T-cell (primary cell): ENCODE data around the gene USF2. TPM values are rescaled to one million over a fixed set of nuclear protein-coding genes. Genes with fewer than 3 reads are reported as not detected.
"Not testable (repeated sequence)": the region's sequence is repeated elsewhere in the genome, so short reads cannot be mapped to it uniquely, and the experiment has no call there.

Source experiments
- ATAC-seq, 4 experiments: fragments of 200-7000 bp in 3 of 4; fragments of 150-1000 bp in 1 of 4; cut with Tn5 transposase; replicated peaks in 1 of 4; 1 replicate in 3 of 4; 2 replicates in 1 of 4; pipeline ENCODE4 v1.10.0; 2021; ENCODE audit warnings: moderate library complexity in 3 of 4, mild to moderate bottlenecking in 2 of 4, moderate number of reproducible peaks in 1 of 4
- CTCF ChIA-PET, 2 donors: fragments of 300-600 bp; sonication (Branson Sonifier 250); formaldehyde crosslinking; loops; one replicate each; lab custom pipeline; 2022; ENCODE audit warnings: antibody characterized with exemption in 2 of 2; lab: Charles Lee
- POLR2A ChIA-PET, 2 donors: fragments of 300-600 bp; sonication (Branson Sonifier 250); formaldehyde crosslinking; loops; one replicate each; lab custom pipeline; 2022; ENCODE audit warnings: antibody characterized with exemption in 2 of 2; lab: Charles Lee
- DNase-seq, 35 experiments: peaks; one replicate each; pipeline versions ENCODE4 v3.0.0 to v3.0.0-alpha.2; 2013 to 2023
- H3K27ac ChIP-seq: one replicate; pipeline ENCODE4 v1.5.1; 2013; ENCODE audit warnings: low read length
- H3K27me3 ChIP-seq, 2 experiments: replicated peaks in 1 of 2; 1 replicate in 1 of 2; 2 replicates in 1 of 2; pipeline versions ENCODE4 v1.6.1 to v1.7.0; 2013; ENCODE audit warnings: low read length in 1 of 2, mixed read lengths in 1 of 2; ENCODE audit not compliant: control insufficient read depth in 2 of 2, insufficient read depth in 2 of 2; ENCODE audit errors: extremely low read depth in 1 of 2
- H3K36me3 ChIP-seq, 2 donors: 1 replicate in 1 of 2; 2 replicates in 1 of 2; pipeline versions ENCODE4 v1.6.1 to v1.7.0; 2013; ENCODE audit warnings: low read length in 1 of 2; ENCODE audit not compliant: control insufficient read depth in 2 of 2, insufficient read depth in 1 of 2; ENCODE audit errors: extremely low read depth in 1 of 2
- H3K4me1 ChIP-seq, 2 experiments: 1 replicate in 1 of 2; 2 replicates in 1 of 2; pipeline versions ENCODE4 v1.6.1 to v1.7.0; 2013; ENCODE audit warnings: low read length in 2 of 2, mixed read lengths in 1 of 2; ENCODE audit not compliant: insufficient read depth in 2 of 2, control insufficient read depth in 1 of 2; ENCODE audit errors: extremely low read depth in 1 of 2
- H3K4me3 ChIP-seq, 2 donors: 1 replicate in 1 of 2; 2 replicates in 1 of 2; pipeline versions ENCODE4 v1.5.1 to v1.7.0; 2013; ENCODE audit warnings: mild to moderate bottlenecking in 2 of 2, low read length in 1 of 2, moderate library complexity in 1 of 2; ENCODE audit not compliant: control insufficient read depth in 1 of 2; ENCODE audit errors: extremely low read depth in 1 of 2
- H3K9me3 ChIP-seq: 2 replicates; pipeline ENCODE4 v1.7.0; 2013
- H3K27ac Mint-ChIP-seq, 2 donors: one replicate each; pipeline ENCODE4 v1.8.0; 2020 to 2021; ENCODE audit warnings: mild to moderate bottlenecking in 2 of 2, mixed read lengths in 2 of 2
- H3K27me3 Mint-ChIP-seq, 2 donors: one replicate each; pipeline ENCODE4 v1.8.0; 2021 to 2022; ENCODE audit warnings: mixed read lengths in 2 of 2
- H3K36me3 Mint-ChIP-seq: one replicate; pipeline ENCODE4 v1.8.0; 2021; ENCODE audit warnings: mixed read lengths
- H3K4me1 Mint-ChIP-seq, 3 donors: one replicate each; pipeline ENCODE4 v1.8.0; 2020 to 2022; ENCODE audit warnings: mixed read lengths in 3 of 3, mild to moderate bottlenecking in 1 of 3
- H3K4me3 Mint-ChIP-seq, 3 donors: one replicate each; pipeline ENCODE4 v1.8.0; 2020 to 2022; ENCODE audit warnings: mild to moderate bottlenecking in 3 of 3, mixed read lengths in 3 of 3, moderate library complexity in 3 of 3
- H3K9me3 Mint-ChIP-seq, 3 donors: one replicate each; pipeline ENCODE4 v1.8.0; 2020 to 2022; ENCODE audit warnings: mixed read lengths in 3 of 3
- WGBS: methylation state at CpG from one replicate; pipeline ENCODE4 v1.1.5; 2013; ENCODE audit warnings: missing lambda C conversion rate; ENCODE audit not compliant: insufficient coverage; 5-methylcytosine and 5-hydroxymethylcytosine counted together
- total RNA-seq, 35 experiments: library from RNA in 6 of 35; stranded (reverse) in 6 of 35; fragments of 120-200 nt in 1 of 35; gene quantifications; one replicate each; pipeline versions ENCODE4 v1.2.1 to v1.2.4 and lab custom pipeline; 2013 to 2026

USF2 gene
- total RNA-seq, 5 donors from 2014 or later (not counting 1 experiment from before 2014, with no cell fraction given) = 207 to 255 (median 249) TPM

- ATAC-seq (no peak), DNase-seq (no peak)
- H3K27me3 Mint-ChIP-seq = peaks cover 19% of the 10 kb centered on the region in 2 donors
- WGBS = no CpG with 5 or more reads among the region's 1 CpG
- no peak overlapping the region for H3K4me3 Mint-ChIP-seq
- H3K36me3 Mint-ChIP-seq = no peaks in the 10 kb centered on the region
- no peak overlapping the region for H3K27ac Mint-ChIP-seq
- H3K9me3 Mint-ChIP-seq = no peaks in the 10 kb centered on the region
- Histone ChIP-seq H3K36me3 (no peaks in the 10 kb centered on the region), H3K27ac (no peak overlapping the region), H3K4me3 (no peak overlapping the region), H3K4me1 (peaks cover 0 to 3% of the 10 kb centered on the region in 2 experiments), H3K9me3 (no peaks in the 10 kb centered on the region), H3K27me3 (peaks cover 0 to 45% of the 10 kb centered on the region in 2 experiments)
- CTCF ChIA-PET = no interaction called here
- POLR2A ChIA-PET = no interaction called here
- H3K4me1 Mint-ChIP-seq = peaks cover 3 to 14% (median 5%) of the 10 kb centered on the region in 3 donors
These were observed 16.3 kb downstream of the USF2 start for GRCh38 chr19:35285095-35285449.

GRCh38 chr19:35285465-35285864 is 16.7 kb downstream of the USF2 start:
- H3K4me1 ChIP-seq, DNase-seq, H3K27ac Mint-ChIP-seq, POLR2A ChIA-PET, H3K27ac ChIP-seq, H3K9me3 Mint-ChIP-seq, H3K9me3 ChIP-seq, H3K4me3 ChIP-seq, H3K36me3 ChIP-seq, CTCF ChIA-PET, H3K36me3 Mint-ChIP-seq, H3K4me3 Mint-ChIP-seq, ATAC-seq: not testable (repeated sequence)
- peaks cover 0 to 47% of the 10 kb centered on the region in 2 experiments for H3K27me3 ChIP-seq
- Mint-ChIP-seq H3K27me3 (peaks cover 19% of the 10 kb centered on the region in 2 donors), H3K4me1 (peaks cover 3 to 13% (median 5%) of the 10 kb centered on the region in 3 donors)
- WGBS = no CpG with 5 or more reads among the region's 3 CpGs

DNA sequence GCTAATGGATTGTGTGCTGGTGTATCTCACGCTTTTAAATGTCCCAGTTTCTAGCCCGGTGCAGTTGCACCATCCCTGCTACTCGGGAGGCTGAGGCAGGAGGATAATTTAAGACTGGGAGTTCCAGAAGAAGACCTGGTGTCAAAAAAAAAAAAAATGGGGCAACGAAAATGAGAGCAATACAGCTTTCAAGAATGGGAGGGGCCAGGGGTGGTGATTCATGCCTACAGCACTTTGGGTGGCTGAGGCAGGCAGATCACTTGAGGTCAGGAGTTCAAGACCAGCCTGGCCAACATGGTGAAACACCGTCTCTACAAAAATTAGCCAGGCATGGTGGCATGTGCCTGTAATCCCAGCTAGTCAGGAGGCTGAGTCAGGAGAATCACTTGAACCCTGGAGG is 17.3 kb downstream of the USF2 start:
- H3K4me3 Mint-ChIP-seq, ATAC-seq, H3K4me1 ChIP-seq, H3K36me3 Mint-ChIP-seq, H3K4me3 ChIP-seq, CTCF ChIA-PET, H3K27ac Mint-ChIP-seq, DNase-seq, H3K36me3 ChIP-seq, H3K9me3 ChIP-seq, H3K9me3 Mint-ChIP-seq, H3K27ac ChIP-seq, POLR2A ChIA-PET: not testable (repeated sequence)
- H3K27me3 ChIP-seq = peaks cover 0 to 45% of the 10 kb centered on the region in 2 experiments
- H3K4me1 Mint-ChIP-seq = peaks cover 3 to 10% (median 5%) of the 10 kb centered on the region in 3 donors
- 60% methylated on average over 3 of the region's 5 CpGs for WGBS
- peaks cover 19 to 21% of the 10 kb centered on the region in 2 donors for H3K27me3 Mint-ChIP-seq

- WGBS = no CpG with 5 or more reads among the region's 10 CpGs
- H3K4me3 Mint-ChIP-seq = no peak overlapping the region
- peaks cover 16 to 17% of the 10 kb centered on the region in 2 donors for H3K27me3 Mint-ChIP-seq
- no peaks in the 10 kb centered on the region for H3K36me3 Mint-ChIP-seq
- Histone ChIP-seq H3K4me1 (no peaks in the 10 kb centered on the region), H3K27me3 (peaks cover 0 to 37% of the 10 kb centered on the region in 2 experiments), H3K9me3 (no peaks in the 10 kb centered on the region), H3K27ac (no peak overlapping the region), H3K4me3 (no peak overlapping the region), H3K36me3 (no peaks in the 10 kb centered on the region)
- CTCF ChIA-PET = interaction anchor here (0.6 kb wide), 2 partner anchors 12 to 13 kb away, joined by 3 to 4 read pairs; no protein-coding TSS in a partner anchor
- no peaks in the 10 kb centered on the region for H3K9me3 Mint-ChIP-seq
- H3K4me1 Mint-ChIP-seq = no peaks in the 10 kb centered on the region
- no peak for ATAC-seq
- no peak for DNase-seq
- POLR2A ChIA-PET = no interaction called here
- no peak overlapping the region for H3K27ac Mint-ChIP-seq
These were observed 19.0 kb downstream of the USF2 start for GRCh38 chr19:35287713-35288112.

DNA sequence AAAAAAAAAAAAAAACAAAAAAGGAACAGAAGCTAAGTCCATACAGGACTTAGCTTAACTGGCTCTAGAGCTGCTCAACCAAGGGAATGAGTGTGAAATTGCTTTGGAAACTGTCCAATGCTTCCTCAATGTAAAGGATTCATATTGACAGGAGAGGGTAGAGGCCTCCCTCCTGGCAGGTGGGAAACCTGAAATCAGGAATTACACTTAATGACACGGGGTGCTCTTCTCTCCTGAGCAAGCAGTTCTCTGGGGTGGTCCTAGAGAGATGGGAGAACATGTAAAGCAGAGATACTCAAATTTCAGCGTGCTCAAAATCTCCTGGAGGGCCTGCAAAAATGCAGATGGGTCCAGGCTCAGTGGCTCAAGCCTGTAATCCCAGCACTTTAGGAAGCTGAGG is 19.6 kb downstream of the USF2 start:
- ChIA-PET CTCF (interaction anchor here in 1 of 2 donors (0.6 kb wide), 1 partner anchor 13 kb away, joined by 4 read pairs; no protein-coding TSS in a partner anchor), POLR2A (interaction anchor here in 1 of 2 donors (0.6 kb wide), 1 partner anchor 18 kb away, joined by 3 read pairs; no protein-coding TSS in a partner anchor)
- Histone ChIP-seq H3K4me3 (no peak overlapping the region), H3K9me3 (no peaks in the 10 kb centered on the region), H3K4me1 (no peaks in the 10 kb centered on the region), H3K27me3 (peaks cover 0 to 35% of the 10 kb centered on the region in 2 experiments), H3K27ac (no peak overlapping the region), H3K36me3 (no peaks in the 10 kb centered on the region)
- no peaks in the 10 kb centered on the region for H3K9me3 Mint-ChIP-seq
- H3K4me3 Mint-ChIP-seq = no peak overlapping the region
- 92% methylated on average over 2 of the region's 2 CpGs for WGBS
- H3K27me3 Mint-ChIP-seq = peaks cover 10 to 13% of the 10 kb centered on the region in 2 donors
- DNase-seq = no peak
- H3K4me1 Mint-ChIP-seq = no peaks in the 10 kb centered on the region
- H3K27ac Mint-ChIP-seq = no peak overlapping the region
- H3K36me3 Mint-ChIP-seq = no peaks in the 10 kb centered on the region
- ATAC-seq = no peak

- Mint-ChIP-seq H3K27ac (no peak overlapping the region), H3K4me3 (no peak overlapping the region), H3K9me3 (no peaks in the 10 kb centered on the region), H3K4me1 (no peaks in the 10 kb centered on the region), H3K27me3 (peaks cover 7 to 11% of the 10 kb centered on the region in 2 donors), H3K36me3 (no peaks in the 10 kb centered on the region)
- H3K4me1 ChIP-seq = no peaks in the 10 kb centered on the region
- H3K27me3 ChIP-seq = peaks cover 0 to 33% of the 10 kb centered on the region in 2 experiments
- WGBS = 83% methylated on average over 5 of the region's 5 CpGs
- ChIA-PET CTCF (interaction anchor here in 1 of 2 donors (0.7 to 0.8 kb wide), 2 partner anchors 42 to 725 kb away, joined by 4 to 7 read pairs; partner anchors contain the start of gene ALKBH6), POLR2A (no interaction called here)
- H3K27ac ChIP-seq = no peak overlapping the region
- no peak for ATAC-seq
- no peaks in the 10 kb centered on the region for H3K36me3 ChIP-seq
- no peak for DNase-seq
- no peaks in the 10 kb centered on the region for H3K9me3 ChIP-seq
- H3K4me3 ChIP-seq = no peak overlapping the region
These were observed 20.1 kb downstream of the USF2 start for GRCh38 chr19:35288906-35289305.
